GM10266 (cell line): ENCODE results near the gene XPO6.

Experiments
- DNase-seq: peaks from one replicate; pipeline ENCODE4 v3.0.0; 2012; ENCODE audit errors: extremely low spot score
- CTCF ChIP-seq: IDR thresholded peaks from 2 replicates; pipeline ENCODE4 v1.5.1; 2012; ENCODE audit warnings: mild to moderate bottlenecking, low read depth; ENCODE audit not compliant: control insufficient read depth, insufficient read depth; ENCODE audit errors: missing control alignments

XPO6 gene

GRCh38 chr16:28151180-28151579 is 60.6 kb downstream of the XPO6 start:
- TF ChIP-seq CTCF, result no peak
- no peak for DNase-seq

- no peak for TF ChIP-seq CTCF
- no peak for DNase-seq
These were observed 62.5 kb downstream of the XPO6 start for GRCh38 chr16:28149011-28149888.

- TF ChIP-seq CTCF, result no peak
- no peak for DNase-seq
These were observed 65.2 kb downstream of the XPO6 start for GRCh38 chr16:28146536-28146935.

- no peak for TF ChIP-seq CTCF
- no peak for DNase-seq
These were observed 66.0 kb downstream of the XPO6 start for GRCh38 chr16:28145796-28146195.

GRCh38 chr16:28140788-28141618 is 70.8 kb downstream of the XPO6 start:
- peak; percentile 24 for TF ChIP-seq CTCF
- peak; percentile 52 for DNase-seq

GRCh38 chr16:28139530-28139929 is 72.2 kb downstream of the XPO6 start:
- TF ChIP-seq CTCF, result no peak
- no peak for DNase-seq
